ENCODE data around the gene NPAS3. TPM values are rescaled to one million over a fixed set of nuclear protein-coding genes. Genes with fewer than 3 reads are reported as not detected.

The NPAS3 gene
- polyA plus RNA-seq, 1 donor: 1.0 TPM

DNA sequence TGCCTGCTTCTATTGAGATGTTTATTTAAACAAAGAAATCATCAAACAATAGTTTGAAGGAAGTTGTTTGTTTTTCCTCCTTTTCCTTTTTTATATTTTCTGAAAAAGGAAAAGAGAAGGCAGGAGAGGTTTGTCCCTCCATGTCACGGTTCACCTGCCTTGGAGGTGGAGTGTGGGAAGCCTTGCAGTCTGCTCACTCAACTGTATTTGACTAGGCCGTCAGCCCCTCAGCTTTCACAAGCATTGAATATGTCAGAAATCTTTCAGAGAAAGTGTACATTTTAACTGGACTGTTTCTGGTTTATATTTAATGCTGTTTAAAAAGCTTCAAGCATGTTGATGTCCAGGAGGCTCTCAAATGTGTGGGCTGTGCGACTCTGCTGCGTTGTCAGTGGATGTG lies 370.4 kb downstream of the NPAS3 start:
- no peak overlapping the region for H3K4me3 ChIP-seq (ENCODE audit: low read length)
- WGBS (ENCODE audit: insufficient coverage, low lambda C conversion rate): no CpG with 5 or more reads among the region's 4 CpGs
- H3K36me3 ChIP-seq (ENCODE audit: control insufficient read depth, insufficient read depth, low read length): no peaks in the 10 kb centered on the region
- no peaks in the 10 kb centered on the region for H3K4me1 ChIP-seq (ENCODE audit: control insufficient read depth, insufficient read depth, low read length)
- no peak overlapping the region for H3K27ac ChIP-seq (ENCODE audit: low read length)
- peaks cover 2% of the 10 kb centered on the region for H3K27me3 ChIP-seq (ENCODE audit: control insufficient read depth, insufficient read depth, low read length)
- DNase-seq: no peak
- H3K9me3 ChIP-seq (ENCODE audit: control insufficient read depth, low read depth, low read length): no peaks in the 10 kb centered on the region

DNA sequence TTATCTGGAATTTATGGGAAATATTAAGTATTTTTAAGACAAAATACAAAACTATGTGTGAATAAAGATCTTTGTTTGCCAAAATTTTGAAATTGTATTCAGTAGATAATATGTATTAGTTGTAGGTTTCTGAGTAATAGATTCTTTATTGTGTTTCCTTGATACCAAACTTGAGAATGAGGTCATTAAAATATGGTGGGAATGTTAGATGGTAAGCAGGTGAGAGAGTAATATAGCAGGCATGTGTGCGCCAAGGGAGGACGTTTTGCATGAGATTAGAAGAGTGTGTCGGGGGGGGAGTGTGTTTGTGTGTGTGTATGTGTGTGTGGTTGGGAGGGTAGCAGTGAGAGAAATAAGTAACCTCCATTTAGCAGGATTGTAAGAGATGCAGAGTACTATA lies 376.5 kb downstream of the NPAS3 start:
- no peaks in the 10 kb centered on the region for H3K9me3 ChIP-seq (ENCODE audit: control insufficient read depth, low read depth, low read length)
- no peaks in the 10 kb centered on the region for H3K36me3 ChIP-seq (ENCODE audit: control insufficient read depth, insufficient read depth, low read length)
- no peak overlapping the region for H3K27ac ChIP-seq (ENCODE audit: low read length)
- no peak for DNase-seq
- no peaks in the 10 kb centered on the region for H3K4me1 ChIP-seq (ENCODE audit: control insufficient read depth, insufficient read depth, low read length)
- H3K27me3 ChIP-seq (ENCODE audit: control insufficient read depth, insufficient read depth, low read length): no peaks in the 10 kb centered on the region
- no CpG with 5 or more reads among the region's 3 CpGs for WGBS (ENCODE audit: insufficient coverage, low lambda C conversion rate)
- no peak overlapping the region for H3K4me3 ChIP-seq (ENCODE audit: low read length)

DNA sequence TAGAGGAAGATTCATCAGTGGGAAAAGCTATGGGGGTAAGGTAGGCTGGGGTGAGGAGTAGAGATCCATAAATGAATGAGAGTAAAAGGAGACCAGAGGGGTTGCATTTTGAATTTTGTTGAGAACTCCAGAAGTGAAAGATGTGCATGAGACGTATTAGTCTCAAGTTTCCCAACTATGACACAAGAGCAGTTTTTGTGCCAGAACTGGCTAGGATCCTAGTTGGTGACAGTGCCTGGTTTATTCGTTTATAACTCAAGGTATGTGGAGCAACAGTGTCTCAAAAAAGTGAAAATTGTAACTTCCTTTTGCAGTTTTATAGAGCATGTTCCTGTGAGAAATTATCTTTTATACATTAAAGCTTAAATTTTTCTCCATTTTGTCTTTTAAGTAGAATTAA lies 377.0 kb downstream of the NPAS3 start:
- Histone ChIP-seq H3K27me3 (ENCODE audit: control insufficient read depth, insufficient read depth, low read length) (no peaks in the 10 kb centered on the region), H3K4me3 (ENCODE audit: low read length) (no peak overlapping the region), H3K4me1 (ENCODE audit: control insufficient read depth, insufficient read depth, low read length) (no peaks in the 10 kb centered on the region), H3K36me3 (ENCODE audit: control insufficient read depth, insufficient read depth, low read length) (no peaks in the 10 kb centered on the region), H3K9me3 (ENCODE audit: control insufficient read depth, low read depth, low read length) (no peaks in the 10 kb centered on the region), H3K27ac (ENCODE audit: low read length) (no peak overlapping the region)
- DNase-seq: no peak
- WGBS (ENCODE audit: insufficient coverage, low lambda C conversion rate): no CpG with 5 or more reads among the region's 2 CpGs

DNA sequence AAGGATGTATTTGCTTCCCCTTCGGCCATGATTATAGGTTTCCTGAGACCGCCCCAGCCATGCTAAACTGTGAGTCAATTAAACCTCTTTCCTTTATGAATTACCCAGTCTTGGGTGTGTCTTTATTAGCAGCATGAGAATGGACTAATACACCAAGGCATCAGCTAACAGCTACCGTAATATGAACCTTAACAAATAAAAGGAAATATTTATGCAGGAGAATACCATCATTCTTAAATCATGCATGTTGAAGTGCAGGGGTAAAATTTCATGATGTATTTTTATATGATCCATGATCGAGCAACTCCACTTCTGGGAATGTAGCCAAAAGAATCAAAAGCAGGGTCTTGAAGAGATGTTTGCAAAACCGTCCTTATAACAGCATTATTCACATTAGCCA lies 379.0 kb downstream of the NPAS3 start:
- Histone ChIP-seq H3K27me3 (ENCODE audit: control insufficient read depth, insufficient read depth, low read length) (no peaks in the 10 kb centered on the region), H3K27ac (ENCODE audit: low read length) (no peak overlapping the region), H3K36me3 (ENCODE audit: control insufficient read depth, insufficient read depth, low read length) (no peaks in the 10 kb centered on the region), H3K9me3 (ENCODE audit: control insufficient read depth, low read depth, low read length) (no peaks in the 10 kb centered on the region), H3K4me3 (ENCODE audit: low read length) (no peak overlapping the region), H3K4me1 (ENCODE audit: control insufficient read depth, insufficient read depth, low read length) (no peaks in the 10 kb centered on the region)
- no peak for DNase-seq
- WGBS (ENCODE audit: insufficient coverage, low lambda C conversion rate): no CpG with 5 or more reads among the region's 5 CpGs

DNA sequence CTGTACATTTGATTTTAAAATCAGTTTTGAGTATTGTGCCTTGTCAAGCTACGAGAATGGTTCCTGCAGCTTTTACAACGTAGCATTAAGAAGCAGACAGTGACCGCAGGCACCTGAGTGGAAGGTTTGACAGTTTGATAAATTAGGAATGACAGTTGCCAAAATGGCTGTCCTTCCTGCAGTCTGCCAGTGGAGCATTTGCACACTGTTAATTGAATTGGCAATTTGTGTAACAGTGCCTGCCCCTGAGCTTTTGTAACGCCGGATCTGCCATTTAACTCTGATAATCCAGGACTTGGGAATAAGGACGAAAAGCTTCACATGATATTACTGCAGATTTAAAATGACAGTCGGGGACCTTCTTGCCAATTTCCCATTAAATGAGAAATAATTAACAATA lies 385.3 kb downstream of the NPAS3 start:
- Histone ChIP-seq H3K4me3 (ENCODE audit: low read length) (no peak overlapping the region), H3K4me1 (ENCODE audit: control insufficient read depth, insufficient read depth, low read length) (no peaks in the 10 kb centered on the region), H3K9me3 (ENCODE audit: control insufficient read depth, low read depth, low read length) (no peaks in the 10 kb centered on the region), H3K27me3 (ENCODE audit: control insufficient read depth, insufficient read depth, low read length) (no peaks in the 10 kb centered on the region), H3K36me3 (ENCODE audit: control insufficient read depth, insufficient read depth, low read length) (no peaks in the 10 kb centered on the region), H3K27ac (ENCODE audit: low read length) (no peak overlapping the region)
- WGBS (ENCODE audit: insufficient coverage, low lambda C conversion rate): 92% methylated on average over 2 of the region's 7 CpGs
- DNase-seq: no peak

DNA sequence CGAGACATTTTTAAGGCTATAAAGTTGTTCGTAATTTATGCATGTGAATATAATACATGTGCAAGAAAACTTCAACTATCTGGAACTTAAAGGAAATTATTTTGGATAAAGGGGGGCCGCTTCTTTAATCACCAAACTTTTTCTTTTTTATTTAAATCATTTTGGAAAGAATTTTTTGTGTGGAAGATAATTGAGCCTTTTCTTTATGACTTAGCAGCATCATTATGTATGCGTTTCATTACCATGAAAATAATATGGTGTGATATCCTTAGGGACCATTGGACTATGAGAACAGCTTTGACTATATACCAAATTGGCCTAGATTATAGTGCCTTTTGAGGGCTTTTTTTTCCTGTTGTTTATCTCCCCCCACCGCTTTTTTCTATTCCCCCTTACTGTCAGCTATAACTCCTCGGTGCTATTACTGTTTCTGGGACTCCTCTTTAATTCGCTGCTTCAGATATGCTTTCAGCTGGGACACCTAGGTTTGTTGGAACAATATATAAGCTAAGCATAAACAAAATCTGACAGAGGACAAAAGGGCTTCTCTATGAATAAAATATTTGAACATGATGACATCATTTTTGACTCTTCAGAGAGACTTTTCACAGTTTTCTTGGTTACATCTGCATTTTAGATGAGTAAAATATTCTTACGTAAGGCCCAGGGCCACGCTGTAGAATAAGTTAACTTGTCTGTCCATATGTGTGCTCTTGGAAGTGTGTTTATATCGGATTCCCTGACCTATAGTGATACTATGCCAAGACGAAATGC lies 392.7 kb downstream of the NPAS3 start:
- Histone ChIP-seq H3K27me3 (ENCODE audit: control insufficient read depth, insufficient read depth, low read length) (no peaks in the 10 kb centered on the region), H3K27ac (ENCODE audit: low read length) (no peak overlapping the region), H3K4me1 (ENCODE audit: control insufficient read depth, insufficient read depth, low read length) (no peaks in the 10 kb centered on the region), H3K36me3 (ENCODE audit: control insufficient read depth, insufficient read depth, low read length) (no peaks in the 10 kb centered on the region), H3K9me3 (ENCODE audit: control insufficient read depth, low read depth, low read length) (no peaks in the 10 kb centered on the region), H3K4me3 (ENCODE audit: low read length) (no peak overlapping the region)
- 93% methylated on average over 5 of the region's 11 CpGs for WGBS (ENCODE audit: insufficient coverage, low lambda C conversion rate)
- DNase-seq: no peak

DNA sequence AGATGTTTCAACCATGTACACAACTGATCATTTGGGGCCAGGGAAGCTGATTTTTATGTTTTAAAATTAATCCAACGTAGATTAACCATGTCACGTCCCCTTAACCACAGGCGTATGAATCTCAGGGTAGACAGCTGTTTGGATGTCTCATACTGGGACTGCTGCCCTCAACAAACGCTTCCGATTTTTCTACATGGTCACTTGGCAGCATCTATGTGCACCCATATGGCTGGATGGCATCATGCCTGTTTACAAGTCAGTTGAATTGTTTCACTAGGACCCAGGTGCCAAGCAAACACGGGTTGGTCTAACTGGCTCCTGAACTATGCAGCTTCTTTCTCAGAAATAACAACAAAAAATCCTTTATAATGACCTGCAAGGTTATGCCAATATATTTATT lies 393.8 kb downstream of the NPAS3 start:
- no peak overlapping the region for H3K27ac ChIP-seq (ENCODE audit: low read length)
- H3K4me1 ChIP-seq (ENCODE audit: control insufficient read depth, insufficient read depth, low read length): no peaks in the 10 kb centered on the region
- no peaks in the 10 kb centered on the region for H3K9me3 ChIP-seq (ENCODE audit: control insufficient read depth, low read depth, low read length)
- H3K27me3 ChIP-seq (ENCODE audit: control insufficient read depth, insufficient read depth, low read length): no peaks in the 10 kb centered on the region
- no CpG with 5 or more reads among the region's 6 CpGs for WGBS (ENCODE audit: insufficient coverage, low lambda C conversion rate)
- no peaks in the 10 kb centered on the region for H3K36me3 ChIP-seq (ENCODE audit: control insufficient read depth, insufficient read depth, low read length)
- H3K4me3 ChIP-seq (ENCODE audit: low read length): no peak overlapping the region
- DNase-seq: no peak

DNA sequence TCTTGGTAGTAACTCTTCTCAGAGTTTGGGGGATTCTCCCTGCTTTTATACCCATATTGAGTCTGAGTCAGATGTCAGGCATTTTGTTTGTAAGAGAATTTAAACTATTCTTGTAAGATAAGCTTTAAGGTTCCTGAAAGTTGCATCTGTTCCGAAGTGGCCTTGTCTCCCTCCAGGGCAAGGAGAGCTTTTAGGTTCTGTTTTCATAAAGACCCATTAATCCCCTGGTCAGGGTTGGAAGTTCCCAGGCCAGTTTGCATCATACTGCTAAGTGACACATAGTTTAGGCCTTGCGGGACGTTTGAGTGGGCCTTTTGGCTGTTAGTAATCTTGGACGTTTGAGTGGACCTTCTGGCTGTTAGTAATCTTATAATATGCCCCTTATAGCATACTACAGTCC lies 396.7 kb downstream of the NPAS3 start:
- Histone ChIP-seq H3K4me1 (ENCODE audit: control insufficient read depth, insufficient read depth, low read length) (no peaks in the 10 kb centered on the region), H3K4me3 (ENCODE audit: low read length) (no peak overlapping the region), H3K36me3 (ENCODE audit: control insufficient read depth, insufficient read depth, low read length) (no peaks in the 10 kb centered on the region), H3K9me3 (ENCODE audit: control insufficient read depth, low read depth, low read length) (no peaks in the 10 kb centered on the region), H3K27me3 (ENCODE audit: control insufficient read depth, insufficient read depth, low read length) (no peaks in the 10 kb centered on the region), H3K27ac (ENCODE audit: low read length) (no peak overlapping the region)
- no CpG with 5 or more reads among the region's 4 CpGs for WGBS (ENCODE audit: insufficient coverage, low lambda C conversion rate)
- no peak for DNase-seq

DNA sequence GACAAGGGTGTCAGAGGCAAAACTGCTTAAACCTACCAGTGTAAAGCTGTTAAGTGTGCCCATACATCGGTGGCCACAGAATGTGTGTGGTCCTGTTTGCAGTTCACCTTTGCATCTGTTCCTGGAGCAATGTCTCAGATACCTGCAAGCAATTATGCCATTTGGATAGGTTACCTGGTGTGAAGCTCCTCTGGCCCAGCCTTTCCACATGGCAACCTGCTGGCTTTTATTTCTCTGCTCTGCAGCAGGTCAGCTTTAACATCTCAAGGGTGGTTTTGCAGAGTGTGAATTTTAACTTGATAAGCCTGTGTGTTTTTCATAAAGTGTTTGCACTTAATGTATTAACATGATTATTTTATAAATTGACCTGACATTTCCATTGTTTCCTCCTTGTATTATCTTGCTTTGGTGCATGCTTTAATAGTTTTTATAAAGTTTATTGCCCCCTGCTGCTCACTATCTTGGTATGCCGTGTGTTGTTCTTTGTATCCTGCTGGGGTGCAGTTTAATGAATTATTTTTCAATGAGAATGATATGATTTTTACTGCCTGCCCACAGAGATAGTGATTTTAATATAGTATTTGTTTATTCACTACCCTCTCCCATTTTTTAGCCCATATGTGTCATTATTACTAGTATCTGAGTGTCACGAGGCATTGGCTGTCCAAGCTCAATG lies 403.8 kb downstream of the NPAS3 start:
- WGBS (ENCODE audit: insufficient coverage, low lambda C conversion rate): 63% methylated on average over 1 of the region's 3 CpGs

DNA sequence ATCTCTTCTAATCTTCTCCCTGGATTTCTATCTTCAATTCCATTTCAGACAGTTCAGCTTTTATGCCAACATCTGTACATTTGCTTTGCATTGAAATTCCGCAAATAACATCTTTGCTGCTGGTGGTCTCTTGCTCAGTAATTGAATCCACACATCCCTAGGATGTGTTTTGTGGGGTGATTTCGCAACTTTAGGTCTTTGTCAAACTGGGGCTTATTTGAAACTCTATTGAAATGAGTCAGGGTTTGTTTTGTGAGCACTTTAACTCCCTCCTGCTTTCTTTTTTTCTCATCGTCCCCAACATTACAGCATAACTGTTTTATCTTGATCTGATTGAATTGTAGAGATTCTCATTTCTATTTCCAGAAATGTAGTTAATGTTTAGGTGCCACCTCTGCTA lies 404.3 kb downstream of the NPAS3 start:
- Histone ChIP-seq H3K4me3 (ENCODE audit: low read length) (no peak overlapping the region), H3K36me3 (ENCODE audit: control insufficient read depth, insufficient read depth, low read length) (no peaks in the 10 kb centered on the region), H3K27me3 (ENCODE audit: control insufficient read depth, insufficient read depth, low read length) (no peaks in the 10 kb centered on the region), H3K27ac (ENCODE audit: low read length) (no peak overlapping the region), H3K4me1 (ENCODE audit: control insufficient read depth, insufficient read depth, low read length) (no peaks in the 10 kb centered on the region), H3K9me3 (ENCODE audit: control insufficient read depth, low read depth, low read length) (no peaks in the 10 kb centered on the region)
- 20% methylated on average over 1 of the region's 3 CpGs for WGBS (ENCODE audit: insufficient coverage, low lambda C conversion rate)
- no peak for DNase-seq

More for the DNA sequence above, 403.8 kb downstream of the NPAS3 start:
- H3K4me3 ChIP-seq (ENCODE audit: low read length): no peak overlapping the region
- H3K4me1 ChIP-seq (ENCODE audit: control insufficient read depth, insufficient read depth, low read length): no peaks in the 10 kb centered on the region
- H3K36me3 ChIP-seq (ENCODE audit: control insufficient read depth, insufficient read depth, low read length): no peaks in the 10 kb centered on the region
- no peaks in the 10 kb centered on the region for H3K27me3 ChIP-seq (ENCODE audit: control insufficient read depth, insufficient read depth, low read length)
- DNase-seq: no peak
- no peaks in the 10 kb centered on the region for H3K9me3 ChIP-seq (ENCODE audit: control insufficient read depth, low read depth, low read length)
- no peak overlapping the region for H3K27ac ChIP-seq (ENCODE audit: low read length)

DNA sequence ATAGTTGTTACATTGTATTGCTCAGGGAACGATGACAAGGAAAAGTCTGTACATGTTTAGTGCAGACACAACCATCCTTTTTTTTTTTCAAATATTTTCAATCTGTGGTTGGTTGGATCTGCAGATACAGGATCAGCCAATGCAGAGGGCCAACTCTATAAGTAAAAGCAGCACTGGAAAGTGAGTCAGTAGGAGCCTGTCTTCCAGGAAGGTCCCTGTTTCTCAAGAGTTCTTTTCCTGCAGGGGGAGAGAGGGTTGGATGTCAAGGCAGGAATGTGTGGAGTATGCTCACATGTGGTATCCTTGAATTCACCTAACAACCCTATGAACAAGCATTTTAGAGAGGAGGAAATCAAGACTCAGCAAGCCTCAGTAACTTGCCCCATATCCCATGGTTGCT lies 409.1 kb downstream of the NPAS3 start:
- DNase-seq: no peak
- Histone ChIP-seq H3K4me1 (ENCODE audit: control insufficient read depth, insufficient read depth, low read length) (no peaks in the 10 kb centered on the region), H3K9me3 (ENCODE audit: control insufficient read depth, low read depth, low read length) (no peaks in the 10 kb centered on the region), H3K27me3 (ENCODE audit: control insufficient read depth, insufficient read depth, low read length) (no peaks in the 10 kb centered on the region), H3K36me3 (ENCODE audit: control insufficient read depth, insufficient read depth, low read length) (no peaks in the 10 kb centered on the region), H3K27ac (ENCODE audit: low read length) (no peak overlapping the region), H3K4me3 (ENCODE audit: low read length) (no peak overlapping the region)
- no CpG with 5 or more reads among the region's 1 CpG for WGBS (ENCODE audit: insufficient coverage, low lambda C conversion rate)
